Epithelial cell of proximal tubule (primary cell): ENCODE results near the gene ADCY7. TPM values are rescaled to one million over a fixed set of nuclear protein-coding genes. Genes with fewer than 3 reads are reported as not detected.

Experiments
- DNase-seq: peaks from one replicate; pipeline ENCODE4 v3.0.0-alpha.2; 2011; ENCODE audit warnings: low read depth
- H3K4me3 ChIP-seq: 2 replicates; pipeline ENCODE4 v1.5.1; 2011; ENCODE audit warnings: low read depth, mild to moderate bottlenecking, low read length
- total RNA-seq: library from RNA; depleted of rRNA; stranded (reverse); fragments of >200 nt; gene quantifications from 2 replicates; pipeline ENCODE4 v1.2.3, GENCODE V29; 2015
- TF ChIP-seq, protein P1 (sequence below): conservative IDR thresholded peaks from 2 replicates; pipeline ENCODE4 v1.5.1; 2012; ENCODE audit warnings: low read depth, mild to moderate bottlenecking, low read length

Gene ADCY7
- total RNA-seq, 1 donor from 2014 or later, result 33.4 TPM

GRCh38 chr16:50255538-50255937 is 10.8 kb upstream of the ADCY7 start:
- TF ChIP-seq, protein P1, sequence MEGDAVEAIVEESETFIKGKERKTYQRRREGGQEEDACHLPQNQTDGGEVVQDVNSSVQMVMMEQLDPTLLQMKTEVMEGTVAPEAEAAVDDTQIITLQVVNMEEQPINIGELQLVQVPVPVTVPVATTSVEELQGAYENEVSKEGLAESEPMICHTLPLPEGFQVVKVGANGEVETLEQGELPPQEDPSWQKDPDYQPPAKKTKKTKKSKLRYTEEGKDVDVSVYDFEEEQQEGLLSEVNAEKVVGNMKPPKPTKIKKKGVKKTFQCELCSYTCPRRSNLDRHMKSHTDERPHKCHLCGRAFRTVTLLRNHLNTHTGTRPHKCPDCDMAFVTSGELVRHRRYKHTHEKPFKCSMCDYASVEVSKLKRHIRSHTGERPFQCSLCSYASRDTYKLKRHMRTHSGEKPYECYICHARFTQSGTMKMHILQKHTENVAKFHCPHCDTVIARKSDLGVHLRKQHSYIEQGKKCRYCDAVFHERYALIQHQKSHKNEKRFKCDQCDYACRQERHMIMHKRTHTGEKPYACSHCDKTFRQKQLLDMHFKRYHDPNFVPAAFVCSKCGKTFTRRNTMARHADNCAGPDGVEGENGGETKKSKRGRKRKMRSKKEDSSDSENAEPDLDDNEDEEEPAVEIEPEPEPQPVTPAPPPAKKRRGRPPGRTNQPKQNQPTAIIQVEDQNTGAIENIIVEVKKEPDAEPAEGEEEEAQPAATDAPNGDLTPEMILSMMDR, result no peak
- no peak overlapping the region for H3K4me3 ChIP-seq
- DNase-seq, result no peak

GRCh38 chr16:50256604-50257003 is 9.7 kb upstream of the ADCY7 start:
- TF ChIP-seq, protein P1, result no peak
- H3K4me3 ChIP-seq, result no peak overlapping the region
- DNase-seq, result no peak

GRCh38 chr16:50257876-50258275 is 8.5 kb upstream of the ADCY7 start:
- TF ChIP-seq, protein P1, result no peak
- no peak overlapping the region for H3K4me3 ChIP-seq
- DNase-seq, result no peak

DNA sequence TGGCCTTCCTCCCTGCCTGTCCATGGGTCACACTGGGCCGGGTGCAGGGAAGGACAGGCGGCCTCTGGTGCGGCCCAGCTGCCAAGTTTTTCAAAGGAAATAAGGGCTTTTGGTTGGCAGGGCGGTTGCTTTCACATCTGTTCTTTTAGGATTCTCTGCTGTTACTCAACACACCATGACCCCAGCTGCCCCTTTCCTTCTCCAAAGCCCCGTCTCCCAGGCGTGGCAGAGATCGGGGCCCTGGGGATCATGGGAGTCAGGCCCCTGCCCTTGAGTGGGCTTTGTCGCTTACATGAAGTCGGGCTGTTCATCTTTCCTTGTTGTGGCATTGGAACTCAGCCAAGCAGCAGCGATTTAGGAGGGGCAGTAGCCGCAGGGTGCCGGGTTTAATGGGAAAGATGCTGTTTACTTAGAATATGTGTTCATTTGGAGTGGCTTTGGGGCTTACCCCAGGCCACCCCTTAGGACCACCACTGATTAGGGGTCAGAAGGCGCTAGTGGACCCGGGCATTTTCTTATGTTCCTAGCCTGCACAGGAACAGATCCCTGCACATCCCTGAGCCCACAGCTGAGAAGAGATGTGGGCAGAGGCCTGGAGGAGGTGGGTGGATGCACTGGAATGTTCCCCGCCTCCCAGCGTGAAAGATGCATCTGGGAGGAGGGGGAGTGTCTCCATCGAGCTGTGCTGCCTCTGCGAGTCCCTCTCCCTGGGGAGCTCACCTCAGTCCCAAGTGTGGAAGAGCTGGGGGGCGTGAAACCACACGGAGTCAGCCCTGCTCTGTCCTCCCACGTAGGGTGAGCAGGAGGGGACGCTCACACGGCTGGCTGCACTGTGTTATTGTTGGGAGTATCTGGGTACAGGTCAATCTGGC is 6.8 kb upstream of the ADCY7 start:
- TF ChIP-seq, protein P1, result no peak
- no peak overlapping the region for H3K4me3 ChIP-seq
- DNase-seq, result no peak

DNA sequence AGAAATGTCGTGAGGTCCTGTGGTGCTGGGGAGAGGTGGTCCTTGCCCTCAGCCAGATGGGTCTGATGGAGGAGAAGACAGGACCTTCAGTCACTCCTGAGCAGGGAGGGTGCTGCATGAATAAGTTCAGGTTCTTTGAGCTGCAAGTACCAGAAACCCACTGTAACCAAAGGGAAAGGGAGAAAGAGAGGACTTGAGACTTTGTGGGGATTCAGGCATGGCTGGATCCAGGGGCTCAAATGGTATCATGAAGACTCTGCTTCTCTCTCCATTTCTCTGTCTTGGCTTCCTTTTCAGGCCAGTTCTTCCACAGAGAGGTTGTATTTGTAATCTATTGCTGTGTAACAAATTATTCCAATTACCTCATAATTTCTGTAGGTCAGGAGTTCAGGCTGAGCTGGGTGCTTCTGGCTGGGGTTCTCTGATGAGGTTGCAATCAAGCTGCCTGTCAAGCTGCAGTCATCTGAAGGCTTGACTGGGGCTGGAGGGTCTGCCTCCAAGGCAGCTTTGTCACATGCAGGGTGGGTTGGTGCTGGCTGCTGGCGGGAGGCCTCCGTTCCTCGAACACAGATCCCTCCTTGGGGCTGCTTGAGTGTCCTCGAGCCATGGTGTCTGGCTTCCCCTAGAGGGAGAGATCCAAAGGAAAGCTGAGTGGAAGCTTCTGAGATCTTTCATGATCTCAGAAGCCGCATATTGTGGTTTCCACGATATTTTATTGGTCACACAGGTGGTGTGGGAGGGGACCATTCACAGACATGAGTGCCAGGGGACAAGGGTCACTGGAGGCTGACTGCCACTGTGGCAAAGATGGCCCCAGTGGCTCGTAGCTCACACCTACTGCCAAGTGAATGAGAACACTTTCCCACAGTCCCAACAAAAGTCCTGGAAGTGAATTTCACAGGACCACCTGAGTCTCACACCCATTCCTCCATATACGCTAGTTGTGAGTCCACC is 5.9 kb upstream of the ADCY7 start:
- H3K4me3 ChIP-seq, result no peak overlapping the region
- TF ChIP-seq, protein P1, result no peak
- no peak for DNase-seq

- no peak overlapping the region for H3K4me3 ChIP-seq
- no peak for DNase-seq
- TF ChIP-seq, protein P1, result no peak
These were observed 5.1 kb upstream of the ADCY7 start for GRCh38 chr16:50261160-50261706.
